HepG2 (cell line): Measurements from ENCODE around the gene UCHL3. TPM values are rescaled to one million over a fixed set of nuclear protein-coding genes. Genes with fewer than 3 reads are reported as not detected.

Experiments
- FOSL2 ChIP-seq: sonication (generic); formaldehyde crosslinking; IDR thresholded peaks from 2 replicates; pipeline ENCODE4 v1.4.0; 2020; ENCODE audit warnings: missing genetic modification reagents
- GLI4 ChIP-seq: sonication (generic); formaldehyde crosslinking; IDR thresholded peaks from 2 replicates; pipeline ENCODE4 v1.5.1; 2020; ENCODE audit warnings: missing genetic modification reagents, mild to moderate bottlenecking, moderate library complexity, borderline replicate concordance
- MAF1 ChIP-seq: sonication (generic); formaldehyde crosslinking; IDR thresholded peaks from 2 replicates; pipeline ENCODE4 v1.5.0; 2020; ENCODE audit warnings: missing genetic modification reagents, borderline replicate concordance
- NR2C2 ChIP-seq: sonication (generic); formaldehyde crosslinking; IDR thresholded peaks from 2 replicates; pipeline ENCODE4 v1.4.0; 2020; ENCODE audit warnings: missing genetic modification reagents, mild to moderate bottlenecking, moderate library complexity, borderline replicate concordance
- RFXANK ChIP-seq: IDR thresholded peaks from 2 replicates; pipeline ENCODE4 v1.6.1; 2016
- TCF12 ChIP-seq, 2 experiments: fragments of 450-650 bp in 1 of 2; sonication (generic) in 1 of 2; formaldehyde crosslinking in 1 of 2; IDR thresholded peaks; 2 replicates each; pipeline versions ENCODE4 v1.6.1 to v1.8.0; 2017 to 2022; ENCODE audit warnings: antibody characterized with exemption in 1 of 2, mild to moderate bottlenecking in 1 of 2, missing genetic modification reagents in 1 of 2, moderate library complexity in 1 of 2
- ZMYM3 ChIP-seq: sonication (generic); formaldehyde crosslinking; IDR thresholded peaks from 2 replicates; pipeline ENCODE4 v1.5.1; 2020; ENCODE audit warnings: mild to moderate bottlenecking, missing genetic modification reagents
- ZNF205 ChIP-seq: IDR thresholded peaks from 2 replicates; pipeline ENCODE4 v1.6.1; 2018; ENCODE audit warnings: missing biosample characterization, missing genetic modification reagents
- ZNF34 ChIP-seq: sonication (generic); formaldehyde crosslinking; IDR thresholded peaks from 2 replicates; pipeline ENCODE4 v1.4.0; 2020; ENCODE audit warnings: mild to moderate bottlenecking, missing genetic modification reagents, borderline replicate concordance
- ZNF446 ChIP-seq: sonication (generic); formaldehyde crosslinking; IDR thresholded peaks from 2 replicates; pipeline ENCODE4 v1.5.0; 2020; ENCODE audit warnings: mild to moderate bottlenecking, missing genetic modification reagents
- ZNF468 ChIP-seq: sonication (generic); formaldehyde crosslinking; IDR thresholded peaks from 2 replicates; pipeline ENCODE4 v1.8.0; 2022; ENCODE audit warnings: mild to moderate bottlenecking, moderate library complexity, missing genetic modification reagents
- ZNF766 ChIP-seq: sonication (generic); formaldehyde crosslinking; IDR thresholded peaks from 2 replicates; pipeline ENCODE4 v1.5.0; 2020; ENCODE audit warnings: missing genetic modification reagents, borderline replicate concordance
- ZZZ3 ChIP-seq: sonication (generic); formaldehyde crosslinking; IDR thresholded peaks from 2 replicates; pipeline ENCODE4 v1.4.0; 2020; ENCODE audit warnings: missing genetic modification reagents, mild to moderate bottlenecking, borderline replicate concordance
- polyA plus RNA-seq, 8 experiments: library from polyadenylated mRNA; depleted of rRNA in 3 of 8; stranded (reverse) in 7 of 8; unstranded in 1 of 8; fragments of >200 nt; fragmentation: Illumina TruSeq in 4 of 8; extraction: Trizol in 4 of 8; gene quantifications; 2 replicates each; pipeline versions ENCODE4 v1.2.1 to v1.2.3, GENCODE V29; 2011 to 2016; ENCODE audit warnings: low read depth in 4 of 8, missing spikeins in 1 of 8, mixed read lengths in 1 of 8; ENCODE audit not compliant: insufficient read depth in 1 of 8
- total RNA-seq, 5 experiments: library from RNA; depleted of rRNA; stranded (reverse); fragments of >200 nt; fragmentation: Illumina TruSeq; extraction: Trizol; gene quantifications; 2 replicates each; pipeline ENCODE4 v1.2.3, GENCODE V29; 2016; ENCODE audit warnings: low read depth in 1 of 5
- TF ChIP-seq, protein P1 (sequence below): sonication (generic); formaldehyde crosslinking; IDR thresholded peaks from 2 replicates; pipeline ENCODE4 v1.5.1; 2020; ENCODE audit warnings: mild to moderate bottlenecking, missing genetic modification reagents, moderate library complexity
- TF ChIP-seq, protein P2 (sequence below): sonication (generic); formaldehyde crosslinking; IDR thresholded peaks from 2 replicates; pipeline ENCODE4 v1.4.0; 2020; ENCODE audit warnings: missing genetic modification reagents, borderline replicate concordance
- TF ChIP-seq, protein P3 (sequence below): sonication (generic); formaldehyde crosslinking; IDR thresholded peaks from 2 replicates; pipeline ENCODE4 v1.4.0; 2020; ENCODE audit warnings: missing genetic modification reagents
- TF ChIP-seq, protein P4 (sequence below): sonication (generic); formaldehyde crosslinking; IDR thresholded peaks from 2 replicates; pipeline ENCODE4 v1.4.0; 2020; ENCODE audit warnings: mild to moderate bottlenecking, low read depth, missing genetic modification reagents

The UCHL3 gene
- total and polyA plus RNA-seq, 2 of the 13 experiments (the other 11 are each of a cell fraction or from before 2014, with no cell fraction given) = 36.2 to 93.3 TPM

DNA sequence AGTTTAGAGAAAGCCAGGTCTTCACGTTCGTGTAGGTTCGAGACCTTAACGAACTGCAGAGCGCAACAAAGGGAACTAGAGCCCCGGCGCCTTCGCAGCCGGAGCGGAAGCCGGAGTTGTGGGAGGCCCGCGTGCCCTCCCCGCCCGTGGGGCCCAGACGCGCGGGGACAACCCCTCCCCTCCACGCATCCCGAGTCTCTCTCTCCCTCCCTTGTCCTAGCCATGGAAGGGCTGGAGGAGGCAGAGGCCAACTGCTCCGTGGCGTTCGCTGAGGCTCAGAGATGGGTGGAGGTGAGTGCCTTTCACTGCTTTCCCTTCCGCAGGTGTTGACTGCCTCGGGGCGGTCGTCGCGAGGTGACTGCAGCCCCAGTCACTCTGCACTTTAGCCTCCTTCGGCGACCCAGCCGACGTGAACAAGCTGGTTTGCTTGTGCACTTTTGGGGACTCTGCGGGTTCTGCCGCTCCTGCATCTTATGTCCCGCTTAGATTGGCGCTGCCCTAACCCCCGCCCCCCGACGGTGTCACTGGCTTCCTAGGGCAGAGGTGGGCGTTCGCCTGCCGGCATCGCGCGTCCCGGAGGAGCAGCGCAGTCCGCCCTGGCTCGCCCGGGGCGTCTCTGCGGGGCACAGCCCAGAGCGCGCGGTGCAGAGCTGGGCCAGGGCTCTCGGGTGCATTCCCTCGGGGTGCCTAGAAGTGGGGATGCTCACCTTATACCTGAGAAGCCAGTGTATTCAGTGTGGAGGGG lies 87.0 kb downstream of the UCHL3 start (continued):
- TF ChIP-seq ZNF766 (no peak), GLI4 (CRISPR knock-in tag) (no peak), NR2C2 (CRISPR knock-in tag) (no peak), ZNF468 (no peak), MAF1 (no peak), ZNF446 (CRISPR knock-in tag) (no peak; the same call in 1 of the 2 replicates), ZZZ3 (CRISPR knock-in tag) (no peak), TCF12 (IDR thresholded peaks at IDR 0.05) (no peak), TCF12 (CRISPR knock-in tag; IDR thresholded peaks at IDR 0.05) (no peak), ZNF34 (CRISPR knock-in tag) (no peak), FOSL2 (CRISPR knock-in tag) (peak; percentile 30; the same call in 1 of the 2 replicates), RFXANK (CRISPR knock-in tag) (no peak), ZNF205 (CRISPR knock-in tag) (peak; percentile 85), ZMYM3 (CRISPR knock-in tag) (no peak)
- TF ChIP-seq, protein P1, sequence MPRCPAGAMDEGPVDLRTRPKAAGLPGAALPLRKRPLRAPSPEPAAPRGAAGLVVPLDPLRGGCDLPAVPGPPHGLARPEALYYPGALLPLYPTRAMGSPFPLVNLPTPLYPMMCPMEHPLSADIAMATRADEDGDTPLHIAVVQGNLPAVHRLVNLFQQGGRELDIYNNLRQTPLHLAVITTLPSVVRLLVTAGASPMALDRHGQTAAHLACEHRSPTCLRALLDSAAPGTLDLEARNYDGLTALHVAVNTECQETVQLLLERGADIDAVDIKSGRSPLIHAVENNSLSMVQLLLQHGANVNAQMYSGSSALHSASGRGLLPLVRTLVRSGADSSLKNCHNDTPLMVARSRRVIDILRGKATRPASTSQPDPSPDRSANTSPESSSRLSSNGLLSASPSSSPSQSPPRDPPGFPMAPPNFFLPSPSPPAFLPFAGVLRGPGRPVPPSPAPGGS (CRISPR knock-in tag) = no peak
- TF ChIP-seq, protein P2, sequence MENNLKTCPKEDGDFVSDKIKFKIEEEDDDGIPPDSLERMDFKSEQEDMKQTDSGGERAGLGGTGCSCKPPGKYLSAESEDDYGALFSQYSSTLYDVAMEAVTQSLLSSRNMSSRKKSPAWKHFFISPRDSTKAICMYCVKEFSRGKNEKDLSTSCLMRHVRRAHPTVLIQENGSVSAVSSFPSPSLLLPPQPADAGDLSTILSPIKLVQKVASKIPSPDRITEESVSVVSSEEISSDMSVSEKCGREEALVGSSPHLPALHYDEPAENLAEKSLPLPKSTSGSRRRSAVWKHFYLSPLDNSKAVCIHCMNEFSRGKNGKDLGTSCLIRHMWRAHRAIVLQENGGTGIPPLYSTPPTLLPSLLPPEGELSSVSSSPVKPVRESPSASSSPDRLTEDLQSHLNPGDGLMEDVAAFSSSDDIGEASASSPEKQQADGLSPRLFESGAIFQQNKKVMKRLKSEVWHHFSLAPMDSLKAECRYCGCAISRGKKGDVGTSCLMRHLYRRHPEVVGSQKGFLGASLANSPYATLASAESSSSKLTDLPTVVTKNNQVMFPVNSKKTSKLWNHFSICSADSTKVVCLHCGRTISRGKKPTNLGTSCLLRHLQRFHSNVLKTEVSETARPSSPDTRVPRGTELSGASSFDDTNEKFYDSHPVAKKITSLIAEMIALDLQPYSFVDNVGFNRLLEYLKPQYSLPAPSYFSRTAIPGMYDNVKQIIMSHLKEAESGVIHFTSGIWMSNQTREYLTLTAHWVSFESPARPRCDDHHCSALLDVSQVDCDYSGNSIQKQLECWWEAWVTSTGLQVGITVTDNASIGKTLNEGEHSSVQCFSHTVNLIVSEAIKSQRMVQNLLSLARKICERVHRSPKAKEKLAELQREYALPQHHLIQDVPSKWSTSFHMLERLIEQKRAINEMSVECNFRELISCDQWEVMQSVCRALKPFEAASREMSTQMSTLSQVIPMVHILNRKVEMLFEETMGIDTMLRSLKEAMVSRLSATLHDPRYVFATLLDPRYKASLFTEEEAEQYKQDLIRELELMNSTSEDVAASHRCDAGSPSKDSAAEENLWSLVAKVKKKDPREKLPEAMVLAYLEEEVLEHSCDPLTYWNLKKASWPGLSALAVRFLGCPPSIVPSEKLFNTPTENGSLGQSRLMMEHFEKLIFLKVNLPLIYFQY = no peak
- TF ChIP-seq, protein P3, sequence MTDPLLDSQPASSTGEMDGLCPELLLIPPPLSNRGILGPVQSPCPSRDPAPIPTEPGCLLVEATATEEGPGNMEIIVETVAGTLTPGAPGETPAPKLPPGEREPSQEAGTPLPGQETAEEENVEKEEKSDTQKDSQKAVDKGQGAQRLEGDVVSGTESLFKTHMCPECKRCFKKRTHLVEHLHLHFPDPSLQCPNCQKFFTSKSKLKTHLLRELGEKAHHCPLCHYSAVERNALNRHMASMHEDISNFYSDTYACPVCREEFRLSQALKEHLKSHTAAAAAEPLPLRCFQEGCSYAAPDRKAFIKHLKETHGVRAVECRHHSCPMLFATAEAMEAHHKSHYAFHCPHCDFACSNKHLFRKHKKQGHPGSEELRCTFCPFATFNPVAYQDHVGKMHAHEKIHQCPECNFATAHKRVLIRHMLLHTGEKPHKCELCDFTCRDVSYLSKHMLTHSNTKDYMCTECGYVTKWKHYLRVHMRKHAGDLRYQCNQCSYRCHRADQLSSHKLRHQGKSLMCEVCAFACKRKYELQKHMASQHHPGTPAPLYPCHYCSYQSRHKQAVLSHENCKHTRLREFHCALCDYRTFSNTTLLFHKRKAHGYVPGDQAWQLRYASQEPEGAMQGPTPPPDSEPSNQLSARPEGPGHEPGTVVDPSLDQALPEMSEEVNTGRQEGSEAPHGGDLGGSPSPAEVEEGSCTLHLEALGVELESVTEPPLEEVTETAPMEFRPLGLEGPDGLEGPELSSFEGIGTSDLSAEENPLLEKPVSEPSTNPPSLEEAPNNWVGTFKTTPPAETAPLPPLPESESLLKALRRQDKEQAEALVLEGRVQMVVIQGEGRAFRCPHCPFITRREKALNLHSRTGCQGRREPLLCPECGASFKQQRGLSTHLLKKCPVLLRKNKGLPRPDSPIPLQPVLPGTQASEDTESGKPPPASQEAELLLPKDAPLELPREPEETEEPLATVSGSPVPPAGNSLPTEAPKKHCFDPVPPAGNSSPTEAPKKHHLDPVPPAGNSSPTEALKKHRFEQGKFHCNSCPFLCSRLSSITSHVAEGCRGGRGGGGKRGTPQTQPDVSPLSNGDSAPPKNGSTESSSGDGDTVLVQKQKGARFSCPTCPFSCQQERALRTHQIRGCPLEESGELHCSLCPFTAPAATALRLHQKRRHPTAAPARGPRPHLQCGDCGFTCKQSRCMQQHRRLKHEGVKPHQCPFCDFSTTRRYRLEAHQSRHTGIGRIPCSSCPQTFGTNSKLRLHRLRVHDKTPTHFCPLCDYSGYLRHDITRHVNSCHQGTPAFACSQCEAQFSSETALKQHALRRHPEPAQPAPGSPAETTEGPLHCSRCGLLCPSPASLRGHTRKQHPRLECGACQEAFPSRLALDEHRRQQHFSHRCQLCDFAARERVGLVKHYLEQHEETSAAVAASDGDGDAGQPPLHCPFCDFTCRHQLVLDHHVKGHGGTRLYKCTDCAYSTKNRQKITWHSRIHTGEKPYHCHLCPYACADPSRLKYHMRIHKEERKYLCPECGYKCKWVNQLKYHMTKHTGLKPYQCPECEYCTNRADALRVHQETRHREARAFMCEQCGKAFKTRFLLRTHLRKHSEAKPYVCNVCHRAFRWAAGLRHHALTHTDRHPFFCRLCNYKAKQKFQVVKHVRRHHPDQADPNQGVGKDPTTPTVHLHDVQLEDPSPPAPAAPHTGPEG = 0 out of 2 replicates have a peak, but pooled peaks have one; percentile 7
- TF ChIP-seq, protein P4, sequence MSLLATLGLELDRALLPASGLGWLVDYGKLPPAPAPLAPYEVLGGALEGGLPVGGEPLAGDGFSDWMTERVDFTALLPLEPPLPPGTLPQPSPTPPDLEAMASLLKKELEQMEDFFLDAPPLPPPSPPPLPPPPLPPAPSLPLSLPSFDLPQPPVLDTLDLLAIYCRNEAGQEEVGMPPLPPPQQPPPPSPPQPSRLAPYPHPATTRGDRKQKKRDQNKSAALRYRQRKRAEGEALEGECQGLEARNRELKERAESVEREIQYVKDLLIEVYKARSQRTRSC = no peak
